Naive thymus-derived CD4-positive, alpha-beta T cell (primary cell): ENCODE data around the gene PHLPP1. TPM values are rescaled to one million over a fixed set of nuclear protein-coding genes. Genes with fewer than 3 reads are reported as not detected.

Source experiments
- ATAC-seq: fragments of 150-1000 bp; cut with Tn5 transposase; 2 replicates; pipeline ENCODE4 v1.10.0; 2021; ENCODE audit warnings: mild to moderate bottlenecking, moderate library complexity
- CTCF ChIA-PET: fragments of 350-600 bp; sonication (Branson Sonifier 250); formaldehyde crosslinking; loops from one replicate; lab custom pipeline; 2021; ENCODE audit warnings: antibody characterized with exemption; lab: Charles Lee
- POLR2A ChIA-PET: fragments of 350-600 bp; sonication (Branson Sonifier 250); formaldehyde crosslinking; loops from one replicate; lab custom pipeline; 2021; ENCODE audit warnings: antibody characterized with exemption, inconsistent platforms; lab: Charles Lee
- DNase-seq, 9 donors: peaks; one replicate each; pipeline versions ENCODE4 v3.0.0 to v3.0.0-alpha.2; 2020 to 2022; ENCODE audit warnings: mixed read lengths in 1 of 9
- H3K27ac ChIP-seq: one replicate; pipeline ENCODE4 v1.7.0; 2013; ENCODE audit warnings: mild to moderate bottlenecking, low read depth, low read length, moderate library complexity
- H3K27me3 ChIP-seq, 2 donors: one replicate each; pipeline ENCODE4 v1.7.0; 2013; ENCODE audit warnings: low read length in 2 of 2, mild to moderate bottlenecking in 2 of 2, moderate library complexity in 2 of 2; ENCODE audit not compliant: control insufficient read depth in 2 of 2, insufficient read depth in 2 of 2
- H3K36me3 ChIP-seq, 3 experiments: 1 replicate in 2 of 3; 2 replicates in 1 of 3; pipeline ENCODE4 v1.7.0; 2013; ENCODE audit warnings: low read length in 3 of 3, mild to moderate bottlenecking in 3 of 3, moderate library complexity in 1 of 3; ENCODE audit not compliant: insufficient read depth in 3 of 3, control insufficient read depth in 2 of 3
- H3K4me1 ChIP-seq, 2 donors: one replicate each; pipeline ENCODE4 v1.7.0; 2013; ENCODE audit warnings: low read length in 2 of 2, mild to moderate bottlenecking in 2 of 2, moderate library complexity in 1 of 2; ENCODE audit not compliant: control insufficient read depth in 2 of 2, insufficient read depth in 2 of 2
- H3K4me3 ChIP-seq: 2 replicates; pipeline ENCODE4 v1.7.0; 2013; ENCODE audit warnings: mild to moderate bottlenecking, low read length
- H3K9me3 ChIP-seq, 3 experiments: 1 replicate in 2 of 3; 2 replicates in 1 of 3; pipeline ENCODE4 v1.7.0; 2013; ENCODE audit warnings: low read length in 3 of 3; ENCODE audit not compliant: control insufficient read depth in 2 of 3
- H3K27ac Mint-ChIP-seq, 9 donors: one replicate each; pipeline ENCODE4 v1.8.0; 2020 to 2022; ENCODE audit warnings: mixed read lengths in 9 of 9, mild to moderate bottlenecking in 8 of 9, moderate library complexity in 5 of 9, inconsistent platforms in 2 of 9
- H3K27me3 Mint-ChIP-seq, 5 donors: one replicate each; pipeline ENCODE4 v1.8.0; 2021 to 2022; ENCODE audit warnings: mixed read lengths in 5 of 5, mild to moderate bottlenecking in 1 of 5
- H3K36me3 Mint-ChIP-seq, 5 donors: one replicate each; pipeline ENCODE4 v1.8.0; 2020 to 2022; ENCODE audit warnings: mixed read lengths in 5 of 5, mild to moderate bottlenecking in 3 of 5, inconsistent platforms in 1 of 5
- H3K4me1 Mint-ChIP-seq, 7 donors: one replicate each; pipeline ENCODE4 v1.8.0; 2020 to 2022; ENCODE audit warnings: mixed read lengths in 7 of 7, mild to moderate bottlenecking in 3 of 7, inconsistent platforms in 1 of 7
- H3K4me3 Mint-ChIP-seq, 10 donors: one replicate each; pipeline ENCODE4 v1.8.0; 2020 to 2022; ENCODE audit warnings: mild to moderate bottlenecking in 10 of 10, mixed read lengths in 10 of 10, moderate library complexity in 6 of 10, inconsistent platforms in 2 of 10
- H3K9me3 Mint-ChIP-seq, 11 donors: one replicate each; pipeline ENCODE4 v1.8.0; 2020 to 2022; ENCODE audit warnings: mixed read lengths in 11 of 11, mild to moderate bottlenecking in 4 of 11, inconsistent platforms in 1 of 11, moderate library complexity in 1 of 11
- intact Hi-C, 2 donors: fragments of 100-400 bp; cut with micrococcal nuclease; formaldehyde crosslinking; loops; one replicate each; pipeline ENCODE4 v1.15.1; 2023
- polyA plus RNA-seq, 2 donors: library from polyadenylated mRNA; unstranded; fragments of 300-500 nt; fragmentation: Illumina TruSeq; gene quantifications; one replicate each; pipeline ENCODE4 v1.2.3, GENCODE V29; 2021
- total RNA-seq, 6 experiments: library from RNA in 5 of 6; stranded (reverse) in 5 of 6; gene quantifications; 1 replicate in 5 of 6; 2 replicates in 1 of 6; pipeline ENCODE4 v1.2.3 and lab custom pipeline; 2021 to 2026

Gene PHLPP1
- total and polyA plus RNA-seq, 7 experiments from 2014 or later, result 0.07 to 9.7 (median 6.9) TPM

- DNase-seq (no peak), ATAC-seq (no peak)
- H3K27me3 ChIP-seq, result no peaks in the 10 kb centered on the region
- Mint-ChIP-seq H3K27ac (no peak overlapping the region), H3K4me3 (no peak overlapping the region), H3K9me3 (peaks cover 0 to 3% (median 0%) of the 10 kb centered on the region in 11 donors), H3K36me3 (no peaks in the 10 kb centered on the region), H3K27me3 (peaks cover 0 to 42% (median 0%) of the 10 kb centered on the region in 5 donors), H3K4me1 (no peaks in the 10 kb centered on the region)
- H3K9me3 ChIP-seq, result no peaks in the 10 kb centered on the region
- no peaks in the 10 kb centered on the region for H3K4me1 ChIP-seq
- POLR2A ChIA-PET, result no interaction called here
- CTCF ChIA-PET, result no interaction called here
- no peak overlapping the region for H3K27ac ChIP-seq
- intact Hi-C loops, result no loop called here
- no peak overlapping the region for H3K4me3 ChIP-seq
- no peaks in the 10 kb centered on the region for H3K36me3 ChIP-seq
Measured at GRCh38 chr18:63007231-63007630, 291.9 kb downstream of the PHLPP1 start.

GRCh38 chr18:63016270-63016669 lies 300.9 kb downstream of the PHLPP1 start:
- peaks cover 0 to 13% (median 7%) of the 10 kb centered on the region in 11 donors for H3K9me3 Mint-ChIP-seq
- POLR2A ChIA-PET, result interaction anchor here (0.5 to 3.0 kb wide), 5 partner anchors 84 to 417 kb away, joined by 3 to 11 read pairs (median 4); no protein-coding TSS in a partner anchor
- H3K36me3 Mint-ChIP-seq, result peaks cover 0 to 8% (median 6%) of the 10 kb centered on the region in 5 donors
- intact Hi-C loops, result loop anchor here (1.0 to 10.0 kb wide), 12 partner anchors 57 to 959 kb away; partner anchors contain the start of genes SERPINB8 (in 1 of the 2) and VPS4B (in 1 of the 2)
- H3K27me3 Mint-ChIP-seq, result peaks cover 7 to 61% (median 13%) of the 10 kb centered on the region in 5 donors
- H3K4me1 ChIP-seq, result no peaks in the 10 kb centered on the region
- H3K4me3 ChIP-seq, result no peak overlapping the region
- DNase-seq (peak in 7 of 9 donors; percentile 34 to 65 (median 56)), ATAC-seq (peak; percentile 77)
- no peak overlapping the region for H3K27ac ChIP-seq
- no peaks in the 10 kb centered on the region for H3K27me3 ChIP-seq
- H3K4me3 Mint-ChIP-seq, result no peak overlapping the region
- H3K9me3 ChIP-seq, result no peaks in the 10 kb centered on the region
- CTCF ChIA-PET, result interaction anchor here (0.6 to 5.1 kb wide), 22 partner anchors 10 to 656 kb away, joined by 3 to 77 read pairs (median 4); partner anchors contain the start of gene VPS4B
- H3K27ac Mint-ChIP-seq, result no peak overlapping the region
- no peaks in the 10 kb centered on the region for H3K36me3 ChIP-seq
- peaks cover 0 to 2% (median 0%) of the 10 kb centered on the region in 7 donors for H3K4me1 Mint-ChIP-seq

- Mint-ChIP-seq H3K27ac (no peak overlapping the region), H3K4me3 (no peak overlapping the region), H3K36me3 (peaks cover 0 to 8% (median 6%) of the 10 kb centered on the region in 5 donors), H3K9me3 (peaks cover 0 to 13% (median 7%) of the 10 kb centered on the region in 11 donors), H3K27me3 (peaks cover 7 to 57% (median 13%) of the 10 kb centered on the region in 5 donors), H3K4me1 (peaks cover 0 to 2% (median 0%) of the 10 kb centered on the region in 7 donors)
- intact Hi-C loops, result loop anchor here (2.0 to 10.0 kb wide), 6 partner anchors 114 to 958 kb away; partner anchors contain the start of genes SERPINB8 (in 1 of the 2) and VPS4B (in 1 of the 2)
- H3K4me3 ChIP-seq, result no peak overlapping the region
- DNase-seq (no peak), ATAC-seq (no peak)
- H3K9me3 ChIP-seq, result no peaks in the 10 kb centered on the region
- ChIA-PET POLR2A (interaction anchor here (0.6 to 3.0 kb wide), 4 partner anchors 83 to 308 kb away, joined by 3 to 11 read pairs (median 6); partner anchors contain the start of gene BCL2), CTCF (interaction anchor here (0.6 to 5.1 kb wide), 21 partner anchors 10 to 427 kb away, joined by 3 to 77 read pairs (median 4); partner anchors contain the start of genes PHLPP1 and VPS4B)
- no peaks in the 10 kb centered on the region for H3K36me3 ChIP-seq
- no peak overlapping the region for H3K27ac ChIP-seq
- H3K27me3 ChIP-seq, result no peaks in the 10 kb centered on the region
- H3K4me1 ChIP-seq, result no peaks in the 10 kb centered on the region
Measured at GRCh38 chr18:63017076-63017475, 301.7 kb downstream of the PHLPP1 start.

GRCh38 chr18:63017977-63018376 lies 302.6 kb downstream of the PHLPP1 start:
- CTCF ChIA-PET, result interaction anchor here (0.6 to 5.1 kb wide), 15 partner anchors 9 to 422 kb away, joined by 3 to 77 read pairs (median 4); partner anchors contain the start of genes PHLPP1 and VPS4B
- H3K4me3 Mint-ChIP-seq, result no peak overlapping the region
- DNase-seq (no peak), ATAC-seq (no peak)
- peaks cover 7 to 52% (median 13%) of the 10 kb centered on the region in 5 donors for H3K27me3 Mint-ChIP-seq
- Histone ChIP-seq H3K9me3 (no peaks in the 10 kb centered on the region), H3K27me3 (no peaks in the 10 kb centered on the region), H3K36me3 (no peaks in the 10 kb centered on the region), H3K4me1 (no peaks in the 10 kb centered on the region), H3K4me3 (no peak overlapping the region), H3K27ac (no peak overlapping the region)
- H3K4me1 Mint-ChIP-seq, result peaks cover 0 to 2% (median 0%) of the 10 kb centered on the region in 7 donors
- intact Hi-C loops, result loop anchor here (2.0 to 10.0 kb wide), 6 partner anchors 113 to 957 kb away; partner anchors contain the start of genes SERPINB8 (in 1 of the 2) and VPS4B (in 1 of the 2)
- H3K27ac Mint-ChIP-seq, result no peak overlapping the region
- POLR2A ChIA-PET, result interaction anchor here (1.0 to 3.0 kb wide), 3 partner anchors 136 to 305 kb away, joined by 4 to 11 read pairs (median 6); partner anchors contain the start of gene BCL2
- peaks cover 0 to 13% (median 7%) of the 10 kb centered on the region in 11 donors for H3K9me3 Mint-ChIP-seq
- peaks cover 0 to 8% (median 6%) of the 10 kb centered on the region in 5 donors for H3K36me3 Mint-ChIP-seq

- Histone ChIP-seq H3K4me3 (no peak overlapping the region), H3K36me3 (no peaks in the 10 kb centered on the region), H3K9me3 (no peaks in the 10 kb centered on the region), H3K27me3 (no peaks in the 10 kb centered on the region), H3K27ac (no peak overlapping the region), H3K4me1 (no peaks in the 10 kb centered on the region)
- Mint-ChIP-seq H3K9me3 (peaks cover 0 to 11% (median 6%) of the 10 kb centered on the region in 11 donors), H3K27ac (peak overlapping the region in 1 of 9 donors; percentile 34), H3K27me3 (peaks cover 0 to 25% (median 0%) of the 10 kb centered on the region in 5 donors), H3K36me3 (peaks cover 0 to 8% (median 6%) of the 10 kb centered on the region in 5 donors), H3K4me1 (no peaks in the 10 kb centered on the region), H3K4me3 (no peak overlapping the region)
- CTCF ChIA-PET, result interaction anchor here (1.3 kb wide), 1 partner anchor 315 kb away, joined by 5 read pairs; no protein-coding TSS in a partner anchor
- no peak for ATAC-seq
- intact Hi-C loops, result no loop called here
- POLR2A ChIA-PET, result no interaction called here
- no peak for DNase-seq
Measured at GRCh38 chr18:63022429-63023022, 307.2 kb downstream of the PHLPP1 start.

GRCh38 chr18:63025251-63026090 lies 310.1 kb downstream of the PHLPP1 start:
- Mint-ChIP-seq H3K27me3 (peaks cover 0 to 14% (median 0%) of the 10 kb centered on the region in 5 donors), H3K36me3 (peaks cover 0 to under 1% (median 0%) of the 10 kb centered on the region in 5 donors), H3K4me1 (no peaks in the 10 kb centered on the region), H3K27ac (no peak overlapping the region), H3K9me3 (no peaks in the 10 kb centered on the region), H3K4me3 (no peak overlapping the region)
- H3K27me3 ChIP-seq, result no peaks in the 10 kb centered on the region
- no peak overlapping the region for H3K4me3 ChIP-seq
- no peaks in the 10 kb centered on the region for H3K4me1 ChIP-seq
- ChIA-PET POLR2A (no interaction called here), CTCF (interaction anchor here (0.6 to 1.7 kb wide), 3 partner anchors 9 to 299 kb away, joined by 3 to 6 read pairs (median 3); no protein-coding TSS in a partner anchor)
- H3K9me3 ChIP-seq, result no peaks in the 10 kb centered on the region
- intact Hi-C loops, result loop anchor here (5.0 kb wide), 2 partner anchors 72 to 92 kb away; no protein-coding TSS in a partner anchor
- DNase-seq (no peak), ATAC-seq (no peak)
- no peak overlapping the region for H3K27ac ChIP-seq
- H3K36me3 ChIP-seq, result no peaks in the 10 kb centered on the region
